Fibroblast of villous mesenchyme (primary cell): Measurements from ENCODE around the gene GPR150. TPM values are rescaled to one million over a fixed set of nuclear protein-coding genes. Genes with fewer than 3 reads are reported as not detected.
"Not testable (repeated sequence)": the region's sequence is repeated elsewhere in the genome, so short reads cannot be mapped to it uniquely, and the experiment has no call there.

ENCODE experiments used
- DNase-seq: peaks from one replicate; pipeline ENCODE4 v3.0.0-alpha.2; 2010; ENCODE audit warnings: low read depth
- H3K4me3 ChIP-seq: 2 replicates; pipeline ENCODE4 v1.5.1; 2011; ENCODE audit warnings: low read depth, mild to moderate bottlenecking, low read length
- total RNA-seq: library from RNA; depleted of rRNA; stranded (reverse); fragments of >200 nt; gene quantifications from 2 replicates; pipeline ENCODE4 v1.2.3, GENCODE V29; 2012
- TF ChIP-seq, protein P1 (sequence below): IDR thresholded peaks from 2 replicates; pipeline ENCODE4 v1.5.1; 2012; ENCODE audit warnings: low read depth, mild to moderate bottlenecking, low read length; ENCODE audit not compliant: insufficient read depth

Gene GPR150
- total RNA-seq, 1 donor: 0.43 TPM

DNA sequence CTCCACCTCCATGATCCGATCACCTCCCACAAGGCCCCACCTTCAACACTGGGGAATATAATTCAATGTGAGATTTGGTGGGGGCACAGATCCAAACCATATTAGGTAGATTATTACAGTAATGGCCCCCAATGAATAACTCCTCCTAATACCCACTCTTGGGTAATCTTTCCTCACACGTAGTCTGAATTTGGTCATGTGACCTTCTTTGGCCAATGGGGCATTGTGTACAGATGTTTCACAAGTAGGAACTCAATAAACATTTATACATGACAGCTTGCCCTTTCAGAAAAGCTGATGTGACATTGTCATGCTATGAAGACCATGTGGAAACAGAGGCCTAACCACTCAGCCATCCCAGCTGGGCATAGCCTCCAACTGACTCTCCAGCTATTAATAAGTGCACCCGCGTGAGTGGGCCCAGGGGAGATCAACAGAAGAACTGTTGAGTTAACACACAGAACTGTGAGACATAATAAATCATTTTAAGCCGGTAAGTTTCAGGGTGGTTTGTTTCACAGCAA lies 10.6 kb downstream of the GPR150 start:
- TF ChIP-seq, protein P1, sequence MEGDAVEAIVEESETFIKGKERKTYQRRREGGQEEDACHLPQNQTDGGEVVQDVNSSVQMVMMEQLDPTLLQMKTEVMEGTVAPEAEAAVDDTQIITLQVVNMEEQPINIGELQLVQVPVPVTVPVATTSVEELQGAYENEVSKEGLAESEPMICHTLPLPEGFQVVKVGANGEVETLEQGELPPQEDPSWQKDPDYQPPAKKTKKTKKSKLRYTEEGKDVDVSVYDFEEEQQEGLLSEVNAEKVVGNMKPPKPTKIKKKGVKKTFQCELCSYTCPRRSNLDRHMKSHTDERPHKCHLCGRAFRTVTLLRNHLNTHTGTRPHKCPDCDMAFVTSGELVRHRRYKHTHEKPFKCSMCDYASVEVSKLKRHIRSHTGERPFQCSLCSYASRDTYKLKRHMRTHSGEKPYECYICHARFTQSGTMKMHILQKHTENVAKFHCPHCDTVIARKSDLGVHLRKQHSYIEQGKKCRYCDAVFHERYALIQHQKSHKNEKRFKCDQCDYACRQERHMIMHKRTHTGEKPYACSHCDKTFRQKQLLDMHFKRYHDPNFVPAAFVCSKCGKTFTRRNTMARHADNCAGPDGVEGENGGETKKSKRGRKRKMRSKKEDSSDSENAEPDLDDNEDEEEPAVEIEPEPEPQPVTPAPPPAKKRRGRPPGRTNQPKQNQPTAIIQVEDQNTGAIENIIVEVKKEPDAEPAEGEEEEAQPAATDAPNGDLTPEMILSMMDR: no peak
- DNase-seq: no peak
- no peak overlapping the region for H3K4me3 ChIP-seq

DNA sequence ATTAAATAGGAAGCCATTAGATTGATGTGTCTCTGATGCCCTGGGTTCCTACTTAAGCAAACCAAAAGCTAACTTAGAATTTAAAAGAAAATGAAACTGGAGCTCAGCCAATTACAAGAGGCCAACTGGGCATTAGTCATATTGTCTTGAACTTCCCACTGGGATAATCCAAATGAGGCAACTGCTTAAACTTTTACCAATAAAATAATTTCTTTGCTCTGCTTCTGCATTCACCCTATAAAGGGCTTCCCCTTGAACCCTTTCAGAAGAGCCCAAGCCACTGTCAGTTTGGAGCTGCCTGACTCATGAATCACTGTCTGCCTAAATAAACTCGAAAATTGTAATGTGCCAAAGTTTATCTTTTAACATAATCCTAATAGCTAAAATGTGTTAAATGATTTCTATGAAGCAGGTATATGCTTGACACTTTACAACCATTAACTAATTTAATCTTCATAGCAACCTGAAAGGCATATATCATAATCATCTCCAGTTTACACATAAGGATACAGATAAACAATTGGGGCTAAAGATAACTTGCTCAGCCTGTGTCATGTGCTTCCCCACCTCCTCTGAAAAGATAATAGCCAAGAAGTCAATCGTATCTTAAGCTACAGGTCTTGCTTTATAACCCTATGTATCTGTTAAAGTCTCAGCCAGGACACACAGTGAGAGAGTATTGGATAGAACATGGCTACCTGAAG lies 11.5 kb downstream of the GPR150 start:
- H3K4me3 ChIP-seq: no peak overlapping the region

DNA sequence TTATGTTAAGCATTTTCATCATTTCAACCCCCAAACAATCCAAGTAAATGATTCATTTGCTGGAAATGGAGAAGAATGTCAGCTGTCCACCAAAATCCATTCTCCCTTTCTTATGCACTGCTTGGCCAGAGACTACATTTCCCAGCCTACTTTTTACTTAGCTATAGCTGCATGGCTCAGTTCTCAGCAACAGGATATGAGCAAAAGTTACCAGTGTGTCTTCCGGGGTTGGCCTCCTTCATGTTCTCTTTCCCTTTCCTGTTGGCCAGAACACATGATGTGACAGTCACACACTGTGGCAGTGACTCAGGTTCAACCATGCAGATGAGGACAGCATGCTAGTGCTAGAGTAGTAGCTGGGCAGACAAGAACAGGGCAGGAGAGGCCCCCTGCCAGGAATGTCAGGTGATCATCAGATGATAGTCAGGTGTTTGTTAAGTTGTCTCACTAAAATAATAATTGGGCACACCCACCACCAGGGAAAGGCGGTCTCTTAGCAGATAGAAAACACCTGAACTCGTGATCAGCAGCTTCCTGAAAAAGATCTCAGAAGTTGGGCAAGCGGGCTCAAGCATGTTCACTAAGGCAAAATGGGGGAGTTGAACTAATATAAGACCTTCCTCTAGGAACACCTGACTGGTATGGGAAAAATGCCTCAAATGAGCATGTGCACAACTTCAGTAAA lies 12.2 kb downstream of the GPR150 start:
- TF ChIP-seq, protein P1: no peak
- no peak for DNase-seq
- no peak overlapping the region for H3K4me3 ChIP-seq

More for the DNA sequence above, 11.5 kb downstream of the GPR150 start:
- TF ChIP-seq, protein P1: no peak
- peak; percentile 86 for DNase-seq

DNA sequence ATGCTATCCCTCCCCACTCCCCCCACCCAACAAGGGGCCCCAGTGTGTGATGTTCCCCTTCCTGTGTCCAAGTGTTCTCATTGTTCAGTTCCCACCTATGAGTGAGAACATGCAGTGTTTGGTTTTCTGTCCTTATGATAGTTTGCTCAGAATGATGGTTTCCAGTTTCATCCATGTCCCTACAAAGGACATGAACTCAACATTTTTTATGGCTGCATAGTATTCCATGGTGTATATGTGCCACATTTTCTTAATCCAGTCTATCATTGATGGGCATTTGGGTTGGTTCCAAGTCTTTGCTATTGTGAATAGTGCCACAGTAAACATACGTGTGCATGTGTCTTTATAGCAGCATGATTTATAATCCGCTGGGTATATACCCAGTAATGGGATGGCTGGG lies 13.1 kb downstream of the GPR150 start:
- not testable (repeated sequence) for H3K4me3 ChIP-seq, DNase-seq

DNA sequence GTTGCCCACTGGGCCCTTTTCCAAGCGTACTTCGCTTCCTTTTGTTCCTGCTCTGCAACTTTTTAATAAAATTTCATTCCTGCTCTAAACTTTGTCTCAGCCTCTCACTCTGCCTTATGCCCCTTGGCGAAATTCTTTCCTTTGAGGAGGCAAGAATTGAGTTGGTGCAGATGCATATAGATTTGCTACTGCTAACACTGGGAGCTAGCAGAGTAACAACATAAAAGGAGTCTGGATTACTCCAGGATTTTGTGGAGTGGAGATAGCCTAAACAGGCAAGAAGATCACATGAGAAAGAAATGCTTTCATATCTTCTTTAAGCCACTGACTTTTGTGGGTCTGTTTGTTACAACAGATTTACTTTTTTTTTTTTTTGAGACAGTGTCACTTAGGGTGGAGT lies 13.8 kb downstream of the GPR150 start:
- TF ChIP-seq, protein P1: no peak

DNA sequence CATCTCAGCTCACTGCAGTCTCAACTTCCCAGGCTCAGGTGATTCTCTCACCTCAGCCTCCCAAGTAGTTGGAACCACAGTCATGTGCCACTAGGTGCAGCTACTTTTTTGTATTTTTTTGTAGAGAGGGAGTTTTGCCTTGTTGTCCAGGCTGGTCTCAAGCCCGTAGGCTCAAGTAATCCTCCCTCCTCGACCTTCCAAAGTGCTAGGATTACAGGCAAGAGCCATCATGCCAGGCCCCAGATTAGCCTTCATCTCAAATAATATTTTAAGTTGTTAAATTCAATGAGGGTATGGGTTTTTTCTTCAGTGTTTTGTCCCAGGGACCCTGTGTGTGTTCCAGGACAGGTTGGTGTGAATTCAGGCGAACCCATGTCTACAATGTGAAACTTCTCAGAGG lies 14.2 kb downstream of the GPR150 start:
- no peak for DNase-seq
- H3K4me3 ChIP-seq: no peak overlapping the region
- TF ChIP-seq, protein P1: no peak

More for the DNA sequence above, 13.8 kb downstream of the GPR150 start:
- no peak overlapping the region for H3K4me3 ChIP-seq
- no peak for DNase-seq

DNA sequence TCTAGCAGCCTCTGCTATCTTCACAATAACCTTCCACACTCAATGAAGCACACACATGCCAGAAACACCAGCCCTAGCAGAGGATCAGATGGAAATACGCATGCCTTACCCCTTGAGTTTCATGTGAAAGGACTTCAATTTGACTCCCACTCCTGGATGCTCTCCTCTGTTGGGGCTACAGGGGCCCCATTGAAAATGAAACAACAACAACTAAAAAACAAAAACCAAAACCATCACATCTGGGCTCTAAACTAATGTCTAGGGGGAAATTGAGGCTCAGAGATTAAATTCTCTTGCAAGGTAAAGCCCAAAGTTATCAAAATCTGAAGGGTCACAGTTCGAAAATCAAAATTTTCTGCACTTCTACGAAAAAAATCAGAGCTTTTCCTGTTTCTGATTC lies 18.7 kb downstream of the GPR150 start:
- no peak overlapping the region for H3K4me3 ChIP-seq
- no peak for DNase-seq
- TF ChIP-seq, protein P1: no peak
